ENCODE measurements around the gene KIF6.

Gene KIF6

DNA sequence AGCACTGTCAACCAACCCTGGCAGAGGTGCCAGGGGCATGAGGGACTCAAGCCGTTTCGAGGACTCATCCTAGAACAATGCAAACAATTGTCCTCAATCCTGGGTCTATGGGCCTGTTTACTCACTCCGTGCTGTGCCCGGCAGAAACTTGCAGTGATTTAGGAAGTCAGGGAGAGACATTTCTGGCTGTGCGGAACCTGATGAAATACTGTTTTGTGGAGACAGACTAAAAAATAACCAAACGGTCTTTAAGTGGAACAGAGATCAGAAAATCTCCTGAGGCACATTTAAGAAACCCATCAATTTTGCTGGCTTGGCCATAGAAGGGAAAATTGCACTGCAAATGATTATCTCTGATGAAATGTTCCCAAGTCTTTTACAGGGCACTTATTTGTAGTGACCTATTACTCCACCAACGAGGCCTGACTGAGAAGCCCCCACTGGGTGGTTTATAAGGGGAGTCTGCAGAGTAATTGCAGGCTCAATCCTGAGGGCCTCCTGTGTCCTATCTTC is 322.9 kb downstream of the KIF6 start:
- no peak overlapping the region for H3K4me3 ChIP-seq (ENCODE audit: low read length)
- no peak overlapping the region for H3K4me2 ChIP-seq (ENCODE audit: low read length)
- no peak overlapping the region for H3K9ac ChIP-seq (ENCODE audit: low read depth, low read length)
- no peaks in the 10 kb centered on the region for H3K9me3 ChIP-seq (replicated peaks; ENCODE audit: low read length)
- H3K36me3 ChIP-seq (ENCODE audit: insufficient read depth, low read length), result no peaks in the 10 kb centered on the region
- no peaks in the 10 kb centered on the region for H3K4me1 ChIP-seq (ENCODE audit: control insufficient read depth, insufficient read depth, low read length)
- no peaks in the 10 kb centered on the region for H3K27me3 ChIP-seq (ENCODE audit: control insufficient read depth, insufficient read depth, low read length)

DNA sequence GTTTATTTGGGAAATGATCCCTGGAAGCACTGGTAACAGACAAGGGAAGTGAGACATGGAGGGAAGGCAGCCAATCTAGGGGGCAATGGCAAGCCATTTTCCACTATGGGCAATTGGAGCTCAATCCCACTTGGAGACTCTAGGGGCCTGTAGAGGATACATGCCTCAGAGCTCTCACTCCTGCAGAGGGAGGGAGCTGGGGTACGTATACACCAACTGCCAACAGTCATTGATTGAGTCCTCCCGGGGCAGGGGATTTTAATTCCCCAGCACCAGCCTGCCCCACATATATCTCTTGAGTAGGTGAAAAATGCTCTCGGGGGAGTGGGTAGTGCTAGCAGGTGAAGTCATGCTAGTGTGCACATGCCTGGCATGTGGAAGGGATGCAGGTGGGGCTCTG is 323.8 kb downstream of the KIF6 start:
- H3K27me3 ChIP-seq (ENCODE audit: control insufficient read depth, insufficient read depth, low read length), result no peaks in the 10 kb centered on the region
- no peak overlapping the region for H3K4me3 ChIP-seq (ENCODE audit: low read length)
- H3K36me3 ChIP-seq (ENCODE audit: insufficient read depth, low read length), result no peaks in the 10 kb centered on the region
- no peak overlapping the region for H3K9ac ChIP-seq (ENCODE audit: low read depth, low read length)
- H3K4me1 ChIP-seq (ENCODE audit: control insufficient read depth, insufficient read depth, low read length), result no peaks in the 10 kb centered on the region
- no peaks in the 10 kb centered on the region for H3K9me3 ChIP-seq (replicated peaks; ENCODE audit: low read length)
- H3K4me2 ChIP-seq (ENCODE audit: low read length), result no peak overlapping the region

- H3K27me3 ChIP-seq (ENCODE audit: control insufficient read depth, insufficient read depth, low read length), result no peaks in the 10 kb centered on the region
- no peak overlapping the region for H3K9ac ChIP-seq (ENCODE audit: low read depth, low read length)
- no peaks in the 10 kb centered on the region for H3K9me3 ChIP-seq (replicated peaks; ENCODE audit: low read length)
- no peaks in the 10 kb centered on the region for H3K36me3 ChIP-seq (ENCODE audit: insufficient read depth, low read length)
- H3K4me1 ChIP-seq (ENCODE audit: control insufficient read depth, insufficient read depth, low read length), result no peaks in the 10 kb centered on the region
- H3K4me3 ChIP-seq (ENCODE audit: low read length), result no peak overlapping the region
- H3K4me2 ChIP-seq (ENCODE audit: low read length), result no peak overlapping the region
These were observed 325.2 kb downstream of the KIF6 start for GRCh38 chr6:39400026-39400425.

GRCh38 chr6:39396854-39397253 is 328.4 kb downstream of the KIF6 start:
- H3K4me1 ChIP-seq (ENCODE audit: control insufficient read depth, insufficient read depth, low read length), result no peaks in the 10 kb centered on the region

DNA sequence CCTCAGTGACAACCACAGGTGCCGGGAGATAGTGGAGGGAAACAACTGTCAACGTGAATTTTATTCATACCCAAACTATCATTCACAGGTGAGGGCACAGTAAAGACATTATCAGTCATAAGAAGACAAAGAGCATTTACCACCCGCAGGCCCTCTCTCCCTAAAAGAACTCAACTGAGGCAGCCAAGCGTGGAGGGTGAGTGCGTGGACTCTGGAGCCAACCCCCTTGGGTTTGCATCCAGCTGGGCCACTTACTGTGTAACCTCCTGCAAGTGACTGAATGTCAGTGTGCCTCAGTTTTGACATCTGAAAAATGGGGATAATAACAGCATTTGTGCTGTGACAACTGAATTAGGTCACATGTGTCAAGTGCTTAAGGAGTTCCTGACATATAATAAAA is 332.1 kb downstream of the KIF6 start:
- H3K4me1 ChIP-seq (ENCODE audit: control insufficient read depth, insufficient read depth, low read length), result no peaks in the 10 kb centered on the region
- H3K4me2 ChIP-seq (ENCODE audit: low read length), result no peak overlapping the region
- no peaks in the 10 kb centered on the region for H3K9me3 ChIP-seq (replicated peaks; ENCODE audit: low read length)
- no peak overlapping the region for H3K9ac ChIP-seq (ENCODE audit: low read depth, low read length)
- H3K4me3 ChIP-seq (ENCODE audit: low read length), result no peak overlapping the region
- no peaks in the 10 kb centered on the region for H3K36me3 ChIP-seq (ENCODE audit: insufficient read depth, low read length)
- H3K27me3 ChIP-seq (ENCODE audit: control insufficient read depth, insufficient read depth, low read length), result no peaks in the 10 kb centered on the region

More at GRCh38 chr6:39396854-39397253, 328.4 kb downstream of the KIF6 start:
- H3K36me3 ChIP-seq (ENCODE audit: insufficient read depth, low read length), result no peaks in the 10 kb centered on the region
- no peaks in the 10 kb centered on the region for H3K27me3 ChIP-seq (ENCODE audit: control insufficient read depth, insufficient read depth, low read length)
- H3K4me3 ChIP-seq (ENCODE audit: low read length), result no peak overlapping the region
- no peaks in the 10 kb centered on the region for H3K9me3 ChIP-seq (replicated peaks; ENCODE audit: low read length)
- H3K4me2 ChIP-seq (ENCODE audit: low read length), result no peak overlapping the region
- no peak overlapping the region for H3K9ac ChIP-seq (ENCODE audit: low read depth, low read length)

DNA sequence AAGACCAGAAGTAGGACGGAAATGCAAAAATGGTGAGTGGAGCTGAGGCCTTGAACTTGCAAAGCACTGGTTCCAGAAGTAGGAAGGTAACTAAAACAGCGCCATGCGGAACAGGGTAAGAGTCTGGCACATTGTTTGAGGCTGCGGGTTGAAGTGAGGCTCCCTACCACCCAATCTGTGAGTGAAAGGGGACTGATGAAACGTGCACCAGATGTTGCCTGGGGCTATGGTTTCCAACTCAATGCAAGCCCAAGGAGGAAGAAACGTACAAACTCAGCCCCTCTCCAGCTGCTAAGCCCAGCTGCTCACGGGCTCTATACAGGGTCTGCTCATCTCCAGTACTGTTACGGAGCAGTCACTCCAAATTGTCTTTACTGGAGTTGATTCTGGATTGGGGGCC is 334.0 kb downstream of the KIF6 start:
- no peaks in the 10 kb centered on the region for H3K36me3 ChIP-seq (ENCODE audit: insufficient read depth, low read length)
- peaks cover 3% of the 10 kb centered on the region for H3K27me3 ChIP-seq (ENCODE audit: control insufficient read depth, insufficient read depth, low read length)
- no peaks in the 10 kb centered on the region for H3K9me3 ChIP-seq (replicated peaks; ENCODE audit: low read length)
- H3K4me1 ChIP-seq (ENCODE audit: control insufficient read depth, insufficient read depth, low read length), result no peaks in the 10 kb centered on the region
- no peak overlapping the region for H3K4me3 ChIP-seq (ENCODE audit: low read length)
- no peak overlapping the region for H3K9ac ChIP-seq (ENCODE audit: low read depth, low read length)
- no peak overlapping the region for H3K4me2 ChIP-seq (ENCODE audit: low read length)

DNA sequence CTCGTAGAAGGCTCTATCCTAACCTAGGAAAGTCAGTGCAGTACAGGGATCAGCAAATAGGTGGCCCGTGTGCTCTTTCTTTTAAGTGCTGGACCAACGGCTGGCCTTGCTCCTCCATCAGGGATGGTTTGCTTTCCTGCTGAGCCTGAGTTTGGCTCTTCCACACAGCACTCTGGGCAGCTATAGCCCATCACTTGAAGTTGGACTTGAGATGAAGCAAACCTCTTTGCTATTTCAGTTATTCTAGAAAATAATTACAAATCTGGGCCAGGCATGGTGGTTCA is 335.8 kb downstream of the KIF6 start:
- Histone ChIP-seq H3K4me3 (ENCODE audit: low read length) (no peak overlapping the region), H3K27me3 (ENCODE audit: control insufficient read depth, insufficient read depth, low read length) (peaks cover 3% of the 10 kb centered on the region)

GRCh38 chr6:39388606-39389483 is 336.4 kb downstream of the KIF6 start:
- Histone ChIP-seq H3K4me2 (ENCODE audit: low read length) (no peak overlapping the region), H3K4me1 (ENCODE audit: control insufficient read depth, insufficient read depth, low read length) (no peaks in the 10 kb centered on the region), H3K4me3 (ENCODE audit: low read length) (no peak overlapping the region), H3K9me3 (replicated peaks; ENCODE audit: low read length) (no peaks in the 10 kb centered on the region), H3K27me3 (ENCODE audit: control insufficient read depth, insufficient read depth, low read length) (peaks cover 3% of the 10 kb centered on the region), H3K9ac (ENCODE audit: low read depth, low read length) (no peak overlapping the region), H3K36me3 (ENCODE audit: insufficient read depth, low read length) (no peaks in the 10 kb centered on the region)

More for the DNA sequence above, 335.8 kb downstream of the KIF6 start:
- no peaks in the 10 kb centered on the region for H3K36me3 ChIP-seq (ENCODE audit: insufficient read depth, low read length)
- no peaks in the 10 kb centered on the region for H3K9me3 ChIP-seq (replicated peaks; ENCODE audit: low read length)
- H3K4me1 ChIP-seq (ENCODE audit: control insufficient read depth, insufficient read depth, low read length), result no peaks in the 10 kb centered on the region
- H3K9ac ChIP-seq (ENCODE audit: low read depth, low read length), result no peak overlapping the region
- H3K4me2 ChIP-seq (ENCODE audit: low read length), result no peak overlapping the region

- H3K4me3 ChIP-seq (ENCODE audit: low read length), result no peak overlapping the region
- no peak overlapping the region for H3K4me2 ChIP-seq (ENCODE audit: low read length)
- no peaks in the 10 kb centered on the region for H3K9me3 ChIP-seq (replicated peaks; ENCODE audit: low read length)
- H3K36me3 ChIP-seq (ENCODE audit: insufficient read depth, low read length), result no peaks in the 10 kb centered on the region
- no peaks in the 10 kb centered on the region for H3K4me1 ChIP-seq (ENCODE audit: control insufficient read depth, insufficient read depth, low read length)
- H3K27me3 ChIP-seq (ENCODE audit: control insufficient read depth, insufficient read depth, low read length), result peaks cover 3% of the 10 kb centered on the region
- H3K9ac ChIP-seq (ENCODE audit: low read depth, low read length), result no peak overlapping the region
These were observed 337.4 kb downstream of the KIF6 start for GRCh38 chr6:39387785-39388184.

DNA sequence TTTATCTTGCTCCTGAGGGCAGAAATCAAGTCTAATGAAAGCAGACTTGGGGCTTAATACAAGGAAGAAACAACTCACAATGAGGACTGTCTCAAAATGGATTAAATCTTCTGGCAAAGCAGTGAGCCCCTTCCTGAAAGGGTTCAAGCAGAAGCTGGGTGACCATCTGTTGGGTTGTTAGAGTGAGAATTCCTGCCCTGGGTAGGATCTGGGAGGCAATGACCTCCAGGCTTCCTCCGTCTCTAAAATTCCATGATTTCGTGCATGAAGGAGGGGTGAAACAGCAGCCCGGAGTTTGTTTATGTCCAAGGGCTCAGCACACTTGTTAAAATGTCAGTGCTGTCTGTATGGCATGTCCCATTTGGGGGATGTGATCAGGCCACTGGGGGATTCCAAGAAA is 338.7 kb downstream of the KIF6 start:
- Histone ChIP-seq H3K9ac (ENCODE audit: low read depth, low read length) (no peak overlapping the region), H3K4me1 (ENCODE audit: control insufficient read depth, insufficient read depth, low read length) (no peaks in the 10 kb centered on the region), H3K4me2 (ENCODE audit: low read length) (no peak overlapping the region), H3K36me3 (ENCODE audit: insufficient read depth, low read length) (no peaks in the 10 kb centered on the region), H3K4me3 (ENCODE audit: low read length) (no peak overlapping the region), H3K9me3 (replicated peaks; ENCODE audit: low read length) (no peaks in the 10 kb centered on the region), H3K27me3 (ENCODE audit: control insufficient read depth, insufficient read depth, low read length) (peaks cover 3% of the 10 kb centered on the region)

GRCh38 chr6:39381550-39382140 is 343.6 kb downstream of the KIF6 start:
- Histone ChIP-seq H3K4me2 (ENCODE audit: low read length) (no peak overlapping the region), H3K9ac (ENCODE audit: low read depth, low read length) (no peak overlapping the region), H3K9me3 (replicated peaks; ENCODE audit: low read length) (no peaks in the 10 kb centered on the region), H3K4me3 (ENCODE audit: low read length) (no peak overlapping the region), H3K36me3 (ENCODE audit: insufficient read depth, low read length) (no peaks in the 10 kb centered on the region), H3K27me3 (ENCODE audit: control insufficient read depth, insufficient read depth, low read length) (no peaks in the 10 kb centered on the region), H3K4me1 (ENCODE audit: control insufficient read depth, insufficient read depth, low read length) (no peaks in the 10 kb centered on the region)
